CD4-positive, alpha-beta memory T cell (primary cell): Measurements from ENCODE around the gene GLIS1. TPM values are rescaled to one million over a fixed set of nuclear protein-coding genes. Genes with fewer than 3 reads are reported as not detected.
A peak's percentile ranks its signal among the peaks of the same experiment; 100 is the strongest.

Experiments
- CTCF ChIA-PET: fragments of 350-600 bp; sonication (Branson Sonifier 250); formaldehyde crosslinking; loops from one replicate; lab custom pipeline; 2021; ENCODE audit warnings: inconsistent platforms; ENCODE audit not compliant: partially characterized antibody; lab: Charles Lee
- POLR2A ChIA-PET: fragments of 350-600 bp; sonication (Branson Sonifier 250); formaldehyde crosslinking; loops from one replicate; lab custom pipeline; 2021; ENCODE audit not compliant: partially characterized antibody; lab: Charles Lee
- DNase-seq, 5 donors: peaks; one replicate each; pipeline versions ENCODE4 v3.0.0 to v3.0.0-alpha.2; 2020 to 2022; ENCODE audit warnings: mixed read lengths in 1 of 5
- H3K27ac ChIP-seq: one replicate; pipeline ENCODE4 v1.7.0; 2013; ENCODE audit warnings: low read depth, low read length
- H3K27me3 ChIP-seq: 2 replicates; pipeline ENCODE4 v1.7.0; 2013; ENCODE audit warnings: mild to moderate bottlenecking, low read length, moderate library complexity; ENCODE audit not compliant: insufficient read depth
- H3K36me3 ChIP-seq: 2 replicates; pipeline ENCODE4 v1.7.0; 2013; ENCODE audit warnings: mild to moderate bottlenecking, low read length, moderate library complexity; ENCODE audit not compliant: insufficient read depth
- H3K4me1 ChIP-seq: 2 replicates; pipeline ENCODE4 v1.7.0; 2013; ENCODE audit warnings: mild to moderate bottlenecking, low read length, moderate library complexity; ENCODE audit not compliant: insufficient read depth
- H3K4me3 ChIP-seq, 2 donors: one replicate each; pipeline ENCODE4 v1.7.0; 2013; ENCODE audit warnings: low read length in 2 of 2, mild to moderate bottlenecking in 1 of 2
- H3K9me3 ChIP-seq, 2 donors: one replicate each; pipeline ENCODE4 v1.7.0; 2013; ENCODE audit warnings: low read length in 2 of 2, control low read depth in 1 of 2; ENCODE audit not compliant: control insufficient read depth in 1 of 2
- H3K27ac Mint-ChIP-seq, 7 donors: one replicate each; pipeline ENCODE4 v1.8.0; 2020 to 2021; ENCODE audit warnings: mixed read lengths in 7 of 7, mild to moderate bottlenecking in 6 of 7, inconsistent platforms in 3 of 7, moderate library complexity in 3 of 7
- H3K27me3 Mint-ChIP-seq, 2 donors: one replicate each; pipeline ENCODE4 v1.8.0; 2020 to 2021; ENCODE audit warnings: mixed read lengths in 2 of 2
- H3K36me3 Mint-ChIP-seq, 2 donors: one replicate each; pipeline ENCODE4 v1.8.0; 2020 to 2021; ENCODE audit warnings: mixed read lengths in 2 of 2, inconsistent platforms in 1 of 2, mild to moderate bottlenecking in 1 of 2
- H3K4me1 Mint-ChIP-seq, 4 donors: one replicate each; pipeline ENCODE4 v1.8.0; 2020 to 2021; ENCODE audit warnings: mixed read lengths in 4 of 4, mild to moderate bottlenecking in 1 of 4
- H3K4me3 Mint-ChIP-seq, 8 donors: one replicate each; pipeline ENCODE4 v1.8.0; 2020 to 2021; ENCODE audit warnings: mixed read lengths in 8 of 8, mild to moderate bottlenecking in 7 of 8, moderate library complexity in 6 of 8, inconsistent platforms in 3 of 8
- H3K9me3 Mint-ChIP-seq, 8 donors: one replicate each; pipeline ENCODE4 v1.8.0; 2020 to 2021; ENCODE audit warnings: mixed read lengths in 8 of 8, mild to moderate bottlenecking in 5 of 8, inconsistent platforms in 3 of 8, moderate library complexity in 1 of 8
- intact Hi-C: fragments of 100-400 bp; cut with micrococcal nuclease; formaldehyde crosslinking; loops from one replicate; pipeline ENCODE4 v1.15.1; 2023
- polyA plus RNA-seq, 2 donors: library from polyadenylated mRNA; unstranded; fragments of 300-500 nt; fragmentation: Illumina TruSeq; gene quantifications; one replicate each; pipeline ENCODE4 v1.2.3, GENCODE V29; 2021
- total RNA-seq, 2 experiments: library from RNA; stranded (reverse); gene quantifications; one replicate each; pipeline ENCODE4 v1.2.3, GENCODE V29; 2021

GLIS1 gene
- total and polyA plus RNA-seq, 4 experiments from 2014 or later, result not detected

DNA sequence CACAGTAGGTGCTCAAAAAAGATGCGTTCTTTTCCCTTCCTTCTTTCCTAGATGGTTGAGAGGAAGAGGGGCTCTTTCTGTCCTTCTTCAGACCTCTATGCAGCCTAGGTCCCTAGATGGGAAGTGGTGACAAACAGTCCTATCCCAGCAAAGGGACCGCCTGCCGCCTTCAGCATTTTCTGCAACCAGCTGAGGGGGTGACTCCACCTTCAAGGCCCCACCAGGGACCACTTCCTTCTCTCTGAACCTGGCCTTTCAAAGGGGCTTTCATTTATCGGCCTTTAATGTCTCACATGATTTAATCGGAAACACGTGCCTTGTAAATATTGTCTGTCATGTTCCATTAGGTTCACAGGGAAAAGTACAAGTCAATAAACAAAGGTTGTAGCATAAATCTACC lies 32.6 kb downstream of the GLIS1 start:
- H3K36me3 Mint-ChIP-seq, result no peaks in the 10 kb centered on the region
- no peak overlapping the region for H3K27ac ChIP-seq
- peaks cover 8 to 15% of the 10 kb centered on the region in 2 donors for H3K27me3 Mint-ChIP-seq
- ChIA-PET POLR2A (no interaction called here), CTCF (no interaction called here)
- H3K9me3 ChIP-seq, result no peaks in the 10 kb centered on the region
- no peaks in the 10 kb centered on the region for H3K9me3 Mint-ChIP-seq
- no peaks in the 10 kb centered on the region for H3K4me1 Mint-ChIP-seq
- no peak overlapping the region for H3K4me3 ChIP-seq
- H3K27me3 ChIP-seq, result no peaks in the 10 kb centered on the region
- H3K27ac Mint-ChIP-seq, result no peak overlapping the region
- H3K4me1 ChIP-seq, result no peaks in the 10 kb centered on the region
- H3K36me3 ChIP-seq, result no peaks in the 10 kb centered on the region
- no peak overlapping the region for H3K4me3 Mint-ChIP-seq
- DNase-seq, result no peak
- intact Hi-C loops, result no loop called here

DNA sequence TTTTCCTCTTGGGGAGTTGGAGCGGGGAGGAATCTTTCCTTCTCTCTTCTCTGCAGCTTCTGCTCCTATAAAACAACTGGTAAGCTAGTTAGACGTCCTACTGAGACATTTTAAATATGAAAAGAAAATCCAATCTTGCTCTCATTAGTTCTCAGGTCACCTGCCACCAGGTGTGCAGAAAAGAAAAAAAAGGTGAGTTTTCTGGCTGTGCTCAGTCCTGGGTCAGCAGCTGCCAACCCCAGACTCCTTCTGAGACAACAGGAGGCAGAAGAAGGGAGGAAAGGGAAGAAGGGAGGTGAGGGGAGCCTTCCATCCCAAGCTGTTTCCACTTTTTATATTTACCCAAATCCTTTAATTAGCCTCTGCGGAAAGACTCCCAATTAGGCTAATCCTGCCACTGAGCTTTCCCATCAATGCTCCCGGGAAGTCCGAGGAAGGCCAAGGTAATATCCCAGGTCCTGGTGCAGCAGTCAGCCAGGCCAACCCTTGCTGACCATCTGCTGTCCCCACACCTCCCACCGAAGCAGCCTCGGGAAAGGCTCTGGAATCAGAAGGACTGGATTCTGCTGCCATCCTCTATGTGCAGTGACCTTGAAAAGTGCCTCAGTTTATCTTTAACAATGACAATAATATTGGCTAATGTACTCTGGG lies 33.4 kb downstream of the GLIS1 start:
- CTCF ChIA-PET, result interaction anchor here (1.2 kb wide), 1 partner anchor 23 kb away, joined by 3 read pairs; no protein-coding TSS in a partner anchor
- H3K27ac ChIP-seq, result no peak overlapping the region
- H3K27me3 Mint-ChIP-seq, result peaks cover 11 to 20% of the 10 kb centered on the region in 2 donors
- no peaks in the 10 kb centered on the region for H3K4me1 Mint-ChIP-seq
- no peak overlapping the region for H3K4me3 ChIP-seq
- no peaks in the 10 kb centered on the region for H3K36me3 Mint-ChIP-seq
- POLR2A ChIA-PET, result no interaction called here
- no peaks in the 10 kb centered on the region for H3K9me3 Mint-ChIP-seq
- H3K4me1 ChIP-seq, result no peaks in the 10 kb centered on the region
- no peak overlapping the region for H3K4me3 Mint-ChIP-seq
- no peaks in the 10 kb centered on the region for H3K9me3 ChIP-seq
- no peak overlapping the region for H3K27ac Mint-ChIP-seq
- intact Hi-C loops, result no loop called here
- H3K27me3 ChIP-seq, result no peaks in the 10 kb centered on the region
- H3K36me3 ChIP-seq, result no peaks in the 10 kb centered on the region
- DNase-seq, result no peak

DNA sequence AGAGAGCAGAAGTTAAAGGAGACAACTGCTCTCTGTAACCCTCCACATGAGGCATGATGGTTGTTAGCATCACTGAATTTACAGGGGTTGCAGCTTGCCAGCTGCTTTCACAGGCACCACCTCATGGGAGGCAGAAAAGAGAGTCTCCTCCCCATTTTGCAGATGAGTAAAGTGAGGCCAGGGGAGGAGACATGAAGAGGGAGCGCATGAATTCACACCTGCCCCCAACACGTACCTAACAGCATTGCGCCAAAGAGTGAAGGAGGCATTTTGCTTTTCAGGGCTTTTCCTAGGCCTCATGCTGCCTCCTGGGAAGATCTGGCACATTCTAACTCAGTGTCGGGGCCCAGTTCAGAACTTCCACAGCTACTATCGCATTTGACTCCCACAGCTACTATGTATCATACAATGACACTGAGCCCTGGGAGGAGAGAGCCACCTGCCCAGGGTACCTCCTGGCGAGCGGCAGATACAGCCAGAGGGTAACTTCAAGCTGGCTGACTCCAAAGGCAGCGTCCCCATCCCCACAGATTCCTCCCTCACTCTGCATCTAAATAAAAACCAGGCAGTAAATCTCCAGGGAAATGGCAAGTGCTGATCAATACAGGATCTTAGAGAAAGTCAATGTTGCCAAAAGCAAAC lies 34.0 kb downstream of the GLIS1 start:
- intact Hi-C loops, result no loop called here
- CTCF ChIA-PET, result interaction anchor here (1.2 kb wide), 1 partner anchor 23 kb away, joined by 3 read pairs; no protein-coding TSS in a partner anchor
- Mint-ChIP-seq H3K27ac (no peak overlapping the region), H3K9me3 (no peaks in the 10 kb centered on the region), H3K36me3 (no peaks in the 10 kb centered on the region), H3K4me1 (no peaks in the 10 kb centered on the region), H3K27me3 (peaks cover 12 to 23% of the 10 kb centered on the region in 2 donors), H3K4me3 (no peak overlapping the region)
- POLR2A ChIA-PET, result no interaction called here
- no peak for DNase-seq
- Histone ChIP-seq H3K4me3 (no peak overlapping the region), H3K4me1 (no peaks in the 10 kb centered on the region), H3K27me3 (no peaks in the 10 kb centered on the region), H3K27ac (no peak overlapping the region), H3K36me3 (no peaks in the 10 kb centered on the region), H3K9me3 (no peaks in the 10 kb centered on the region)

DNA sequence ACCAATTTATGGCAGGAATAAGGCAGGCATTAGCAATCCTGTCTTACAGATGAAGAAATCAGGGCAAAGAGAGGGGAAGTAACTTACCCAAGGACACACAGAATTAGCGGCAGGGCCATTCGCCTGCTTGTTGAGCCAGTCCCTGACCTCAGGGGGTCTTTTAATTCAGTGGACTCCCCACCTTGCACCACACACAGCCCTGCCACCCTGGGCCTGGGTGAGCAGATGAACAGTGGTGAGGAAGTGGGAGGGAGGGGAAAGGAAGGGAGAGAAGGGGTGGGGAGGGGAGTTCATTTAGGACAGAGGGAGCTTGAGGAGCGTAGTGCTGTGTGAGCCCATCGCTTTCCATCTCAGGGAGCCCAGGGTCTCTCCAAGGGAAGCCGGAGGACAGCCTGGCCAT lies 34.7 kb downstream of the GLIS1 start:
- H3K4me3 ChIP-seq, result no peak overlapping the region
- H3K27me3 ChIP-seq, result no peaks in the 10 kb centered on the region
- no peak for DNase-seq
- no peaks in the 10 kb centered on the region for H3K9me3 Mint-ChIP-seq
- H3K4me1 ChIP-seq, result no peaks in the 10 kb centered on the region
- intact Hi-C loops, result no loop called here
- H3K36me3 Mint-ChIP-seq, result no peaks in the 10 kb centered on the region
- H3K4me1 Mint-ChIP-seq, result no peaks in the 10 kb centered on the region
- H3K27ac ChIP-seq, result no peak overlapping the region
- H3K27me3 Mint-ChIP-seq, result peaks cover 12 to 23% of the 10 kb centered on the region in 2 donors
- ChIA-PET POLR2A (no interaction called here), CTCF (no interaction called here)
- H3K9me3 ChIP-seq, result no peaks in the 10 kb centered on the region
- H3K27ac Mint-ChIP-seq, result no peak overlapping the region
- no peaks in the 10 kb centered on the region for H3K36me3 ChIP-seq
- no peak overlapping the region for H3K4me3 Mint-ChIP-seq

DNA sequence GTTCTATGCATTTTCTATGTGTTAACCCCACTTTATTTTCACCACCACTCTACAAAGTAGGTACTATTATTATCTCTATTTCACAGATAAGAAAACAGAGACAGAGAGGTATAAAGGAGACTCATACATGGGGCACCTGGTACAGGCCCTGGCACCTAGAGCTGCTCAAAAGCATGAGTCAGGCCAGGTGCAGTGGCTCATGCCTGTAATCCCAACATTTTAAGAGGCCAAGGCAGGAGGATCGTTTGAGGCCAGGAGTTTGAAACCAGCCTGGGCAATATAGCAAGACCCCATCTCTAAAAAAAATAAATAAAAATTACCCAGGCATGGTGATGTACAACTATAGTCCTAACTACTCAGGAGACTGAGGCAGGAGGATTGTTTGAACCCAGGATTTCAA lies 35.8 kb downstream of the GLIS1 start:
- Mint-ChIP-seq H3K4me3 (no peak overlapping the region), H3K27me3 (peaks cover 12 to 27% of the 10 kb centered on the region in 2 donors), H3K36me3 (no peaks in the 10 kb centered on the region), H3K27ac (no peak overlapping the region), H3K9me3 (no peaks in the 10 kb centered on the region), H3K4me1 (no peaks in the 10 kb centered on the region)
- intact Hi-C loops, result no loop called here
- no peak overlapping the region for H3K4me3 ChIP-seq
- POLR2A ChIA-PET, result no interaction called here
- CTCF ChIA-PET, result no interaction called here
- H3K4me1 ChIP-seq, result no peaks in the 10 kb centered on the region
- no peak for DNase-seq
- no peaks in the 10 kb centered on the region for H3K27me3 ChIP-seq
- no peak overlapping the region for H3K27ac ChIP-seq
- H3K36me3 ChIP-seq, result no peaks in the 10 kb centered on the region
- no peaks in the 10 kb centered on the region for H3K9me3 ChIP-seq

DNA sequence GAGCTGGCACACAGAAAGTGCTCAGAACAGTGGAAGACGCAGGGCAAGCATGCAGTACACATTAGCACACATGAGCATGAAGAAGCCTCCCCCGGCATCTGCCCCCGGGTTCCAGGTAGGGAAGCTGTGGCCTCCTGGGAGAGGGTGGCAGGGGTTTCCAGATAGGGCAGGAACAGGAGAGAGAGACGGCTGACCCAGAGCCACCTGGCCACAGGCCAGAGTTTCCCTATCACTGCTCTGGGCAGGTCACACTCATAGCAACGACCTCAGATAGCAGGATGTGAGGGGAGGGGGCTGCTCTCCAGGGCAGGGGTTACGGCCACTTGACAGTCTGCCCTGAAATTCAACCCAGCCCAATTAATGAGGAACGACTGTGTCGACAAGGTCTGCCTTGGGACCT lies 36.6 kb downstream of the GLIS1 start:
- Histone ChIP-seq H3K36me3 (no peaks in the 10 kb centered on the region), H3K4me3 (no peak overlapping the region), H3K4me1 (no peaks in the 10 kb centered on the region), H3K27ac (no peak overlapping the region), H3K27me3 (no peaks in the 10 kb centered on the region), H3K9me3 (no peaks in the 10 kb centered on the region)
- Mint-ChIP-seq H3K4me1 (no peaks in the 10 kb centered on the region), H3K9me3 (no peaks in the 10 kb centered on the region), H3K27ac (peak overlapping the region in 1 of 7 donors; percentile 17), H3K36me3 (no peaks in the 10 kb centered on the region), H3K4me3 (no peak overlapping the region), H3K27me3 (peaks cover 12 to 27% of the 10 kb centered on the region in 2 donors)
- DNase-seq, result no peak
- ChIA-PET POLR2A (no interaction called here), CTCF (no interaction called here)
- intact Hi-C loops, result no loop called here

DNA sequence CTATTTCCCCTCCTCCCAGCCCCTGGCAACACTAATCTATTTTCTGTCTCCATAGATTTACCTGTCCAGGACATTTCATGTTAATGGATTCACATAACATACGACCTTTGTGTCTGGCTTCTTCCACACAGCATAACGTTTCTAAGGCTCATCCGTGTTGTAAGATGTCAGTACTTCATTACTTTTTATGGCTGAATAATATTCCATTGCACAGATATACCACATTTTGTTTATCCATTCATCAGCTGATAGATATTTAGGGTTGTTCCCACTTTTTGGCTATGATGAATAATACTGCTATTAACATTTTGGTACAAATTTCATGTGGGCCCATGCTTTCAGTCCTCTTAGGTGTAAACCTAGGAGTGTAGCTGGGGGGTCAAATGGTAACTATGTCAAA lies 38.2 kb downstream of the GLIS1 start:
- POLR2A ChIA-PET, result no interaction called here
- H3K4me3 Mint-ChIP-seq, result no peak overlapping the region

More for the DNA sequence above, 38.2 kb downstream of the GLIS1 start:
- H3K9me3 ChIP-seq, result no peaks in the 10 kb centered on the region
- no peak for DNase-seq
- no peak overlapping the region for H3K27ac ChIP-seq
- H3K27me3 ChIP-seq, result no peaks in the 10 kb centered on the region
- Mint-ChIP-seq H3K36me3 (no peaks in the 10 kb centered on the region), H3K9me3 (no peaks in the 10 kb centered on the region), H3K27ac (no peak overlapping the region), H3K27me3 (peaks cover 10 to 24% of the 10 kb centered on the region in 2 donors), H3K4me1 (no peaks in the 10 kb centered on the region)
- CTCF ChIA-PET, result no interaction called here
- intact Hi-C loops, result no loop called here
- no peaks in the 10 kb centered on the region for H3K4me1 ChIP-seq
- no peaks in the 10 kb centered on the region for H3K36me3 ChIP-seq
- H3K4me3 ChIP-seq, result no peak overlapping the region
